ENCODE results near the gene PDE8A. TPM values are rescaled to one million over a fixed set of nuclear protein-coding genes. Genes with fewer than 3 reads are reported as not detected.
A peak's percentile ranks its signal among the peaks of the same experiment; 100 is the strongest.

PDE8A gene
- total and polyA plus RNA-seq, 9 donors, result 14.1 to 32.7 (median 24.0) TPM

GRCh38 chr15:85030301-85030929 is 48.8 kb downstream of the PDE8A start:
- WGBS (ENCODE audit: insufficient coverage), result 100% methylated on average over 1 of the region's 1 CpG
- peak overlapping the region; percentile 38 for H3K27ac ChIP-seq (ENCODE audit: low read length)
- H3K4me1 ChIP-seq (ENCODE audit: control insufficient read depth, insufficient read depth, low read length), result peaks cover 7% of the 10 kb centered on the region

GRCh38 chr15:85031086-85031943 is 49.7 kb downstream of the PDE8A start:
- DNase-seq, result no peak
- Histone ChIP-seq H3K4me3 (ENCODE audit: low read length) (no peak overlapping the region), H3K36me3 (ENCODE audit: control insufficient read depth, insufficient read depth, low read length) (no peaks in the 10 kb centered on the region), H3K27me3 (ENCODE audit: control insufficient read depth, insufficient read depth, low read length) (no peaks in the 10 kb centered on the region), H3K4me1 (ENCODE audit: control insufficient read depth, insufficient read depth, low read length) (peaks cover 5% of the 10 kb centered on the region), H3K9me3 (replicated peaks; ENCODE audit: control insufficient read depth, low read depth, low read length) (no peaks in the 10 kb centered on the region), H3K27ac (ENCODE audit: low read length) (no peak overlapping the region)
- WGBS (ENCODE audit: insufficient coverage), result 81% methylated on average over 4 of the region's 6 CpGs

More at GRCh38 chr15:85030301-85030929, 48.8 kb downstream of the PDE8A start:
- H3K9me3 ChIP-seq (replicated peaks; ENCODE audit: control insufficient read depth, low read depth, low read length), result no peaks in the 10 kb centered on the region
- DNase-seq, result no peak
- H3K4me3 ChIP-seq (ENCODE audit: low read length), result no peak overlapping the region
- no peaks in the 10 kb centered on the region for H3K27me3 ChIP-seq (ENCODE audit: control insufficient read depth, insufficient read depth, low read length)
- H3K36me3 ChIP-seq (ENCODE audit: control insufficient read depth, insufficient read depth, low read length), result no peaks in the 10 kb centered on the region

DNA sequence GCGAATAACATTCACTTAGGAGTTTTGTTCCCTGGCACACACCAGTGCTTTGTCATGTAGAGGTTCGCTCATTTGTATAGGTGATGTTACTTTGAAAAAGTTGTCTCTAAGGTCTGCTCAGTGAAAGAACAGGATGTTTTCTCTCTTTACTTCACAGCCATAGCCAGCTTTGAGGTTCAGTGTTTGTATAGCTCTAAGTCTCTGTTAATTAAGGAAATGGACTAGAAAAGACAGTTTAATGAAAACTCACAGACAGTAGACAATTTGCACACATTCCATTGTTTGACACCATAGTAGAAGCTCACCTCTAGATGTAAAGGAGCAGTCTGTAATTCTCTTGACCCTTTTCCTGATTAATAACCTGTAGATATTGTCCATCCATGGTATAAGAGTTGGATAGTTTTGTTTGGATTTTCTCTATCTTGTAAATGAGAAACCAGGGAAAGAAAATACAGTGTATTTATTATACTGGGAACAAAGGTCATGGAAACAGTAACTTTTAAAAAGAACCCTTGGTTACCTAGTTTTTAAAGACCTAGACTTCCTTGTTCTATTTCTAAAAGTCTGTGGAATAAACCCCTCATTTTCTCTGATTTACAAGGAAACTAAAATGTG is 50.4 kb downstream of the PDE8A start:
- Histone ChIP-seq H3K36me3 (ENCODE audit: control insufficient read depth, insufficient read depth, low read length) (no peaks in the 10 kb centered on the region), H3K4me3 (ENCODE audit: low read length) (no peak overlapping the region), H3K27me3 (ENCODE audit: control insufficient read depth, insufficient read depth, low read length) (no peaks in the 10 kb centered on the region), H3K9me3 (replicated peaks; ENCODE audit: control insufficient read depth, low read depth, low read length) (no peaks in the 10 kb centered on the region), H3K4me1 (ENCODE audit: control insufficient read depth, insufficient read depth, low read length) (peaks cover 6% of the 10 kb centered on the region), H3K27ac (ENCODE audit: low read length) (no peak overlapping the region)
- DNase-seq, result no peak
- 67% methylated on average over 1 of the region's 2 CpGs for WGBS (ENCODE audit: insufficient coverage)

- no peaks in the 10 kb centered on the region for H3K27me3 ChIP-seq (ENCODE audit: control insufficient read depth, insufficient read depth, low read length)
- DNase-seq, result no peak
- H3K27ac ChIP-seq (ENCODE audit: low read length), result no peak overlapping the region
- no peak overlapping the region for H3K4me3 ChIP-seq (ENCODE audit: low read length)
- no peaks in the 10 kb centered on the region for H3K9me3 ChIP-seq (replicated peaks; ENCODE audit: control insufficient read depth, low read depth, low read length)
- H3K4me1 ChIP-seq (ENCODE audit: control insufficient read depth, insufficient read depth, low read length), result peaks cover 6% of the 10 kb centered on the region
- 29% methylated on average over 1 of the region's 1 CpG for WGBS (ENCODE audit: insufficient coverage)
- H3K36me3 ChIP-seq (ENCODE audit: control insufficient read depth, insufficient read depth, low read length), result no peaks in the 10 kb centered on the region
Measured at GRCh38 chr15:85033148-85033547, 51.5 kb downstream of the PDE8A start.

DNA sequence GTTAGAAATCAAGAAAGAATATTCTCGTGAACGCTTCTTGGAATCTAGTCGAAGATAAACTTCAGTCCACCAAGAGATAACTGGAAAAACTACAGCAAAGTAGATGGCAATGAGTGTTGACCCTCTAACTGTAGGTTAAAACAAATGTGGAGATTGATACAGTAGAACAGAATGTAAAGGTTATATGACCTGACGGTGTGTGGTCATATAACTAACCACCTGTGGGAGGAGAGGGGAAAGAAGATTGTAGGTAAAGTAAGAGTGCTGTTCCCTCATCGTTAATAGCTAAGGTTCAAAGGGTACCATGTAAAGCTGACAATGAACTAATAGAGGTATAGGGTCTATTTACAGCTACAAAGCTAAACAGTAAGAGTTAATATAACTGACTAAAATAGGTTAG is 52.6 kb downstream of the PDE8A start:
- no peaks in the 10 kb centered on the region for H3K36me3 ChIP-seq (ENCODE audit: control insufficient read depth, insufficient read depth, low read length)
- no peaks in the 10 kb centered on the region for H3K27me3 ChIP-seq (ENCODE audit: control insufficient read depth, insufficient read depth, low read length)
- peaks cover 6% of the 10 kb centered on the region for H3K4me1 ChIP-seq (ENCODE audit: control insufficient read depth, insufficient read depth, low read length)
- no peak overlapping the region for H3K4me3 ChIP-seq (ENCODE audit: low read length)
- no peak overlapping the region for H3K27ac ChIP-seq (ENCODE audit: low read length)
- DNase-seq, result no peak
- WGBS (ENCODE audit: insufficient coverage), result 88% methylated on average over 1 of the region's 5 CpGs
- H3K9me3 ChIP-seq (replicated peaks; ENCODE audit: control insufficient read depth, low read depth, low read length), result no peaks in the 10 kb centered on the region

DNA sequence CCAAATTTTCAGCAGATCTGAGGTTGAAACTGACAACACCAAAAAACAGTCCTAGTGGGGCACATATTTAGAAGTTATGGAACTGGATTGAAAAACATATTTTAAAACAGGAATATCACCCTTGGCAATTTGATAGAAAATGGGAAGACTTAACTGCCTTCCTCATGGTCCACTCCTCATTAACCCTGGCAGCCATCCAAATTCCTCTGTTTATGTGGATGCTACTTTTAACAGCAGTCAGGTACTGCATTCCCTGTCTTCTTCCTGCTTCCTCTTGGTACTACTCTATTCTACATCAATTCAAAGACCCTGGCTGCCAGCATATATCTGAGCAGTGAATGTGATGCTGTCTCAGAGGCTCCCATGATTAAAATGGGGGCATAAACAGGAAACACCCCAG is 54.3 kb downstream of the PDE8A start:
- Histone ChIP-seq H3K4me3 (ENCODE audit: low read length) (no peak overlapping the region), H3K27me3 (ENCODE audit: control insufficient read depth, insufficient read depth, low read length) (no peaks in the 10 kb centered on the region), H3K9me3 (replicated peaks; ENCODE audit: control insufficient read depth, low read depth, low read length) (no peaks in the 10 kb centered on the region), H3K4me1 (ENCODE audit: control insufficient read depth, insufficient read depth, low read length) (peaks cover 4% of the 10 kb centered on the region), H3K27ac (ENCODE audit: low read length) (no peak overlapping the region), H3K36me3 (ENCODE audit: control insufficient read depth, insufficient read depth, low read length) (no peaks in the 10 kb centered on the region)
- no peak for DNase-seq

DNA sequence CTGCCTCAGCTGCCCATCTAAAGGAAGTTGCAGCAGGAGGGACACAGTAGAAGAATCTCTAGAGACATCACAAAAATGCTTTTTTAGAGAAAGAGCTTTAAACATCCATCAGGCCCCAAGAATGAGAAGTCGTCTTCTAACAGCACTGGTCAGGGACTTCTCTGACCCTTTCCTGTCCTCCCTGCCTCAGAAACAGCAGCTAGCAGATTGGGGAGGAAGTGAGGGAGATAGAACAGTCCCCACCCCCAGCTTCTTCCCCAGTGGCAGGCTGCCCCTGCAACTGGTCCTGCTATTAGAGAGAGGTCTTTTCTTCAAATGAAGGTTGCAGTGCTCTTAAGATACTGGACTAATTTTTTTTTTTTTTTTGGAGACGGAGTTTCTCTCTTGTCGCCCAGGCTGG is 55.1 kb downstream of the PDE8A start:
- no peaks in the 10 kb centered on the region for H3K9me3 ChIP-seq (replicated peaks; ENCODE audit: control insufficient read depth, low read depth, low read length)
- H3K4me3 ChIP-seq (ENCODE audit: low read length), result no peak overlapping the region
- no peaks in the 10 kb centered on the region for H3K36me3 ChIP-seq (ENCODE audit: control insufficient read depth, insufficient read depth, low read length)
- no peak overlapping the region for H3K27ac ChIP-seq (ENCODE audit: low read length)
- peaks cover 4% of the 10 kb centered on the region for H3K4me1 ChIP-seq (ENCODE audit: control insufficient read depth, insufficient read depth, low read length)
- WGBS (ENCODE audit: insufficient coverage), result 40% methylated on average over 1 of the region's 3 CpGs
- no peaks in the 10 kb centered on the region for H3K27me3 ChIP-seq (ENCODE audit: control insufficient read depth, insufficient read depth, low read length)
- DNase-seq, result peak; percentile 38

GRCh38 chr15:85037641-85038040 is 56.0 kb downstream of the PDE8A start:
- WGBS (ENCODE audit: insufficient coverage), result no CpG with 5 or more reads among the region's 2 CpGs
- H3K27ac ChIP-seq (ENCODE audit: low read length), result peak overlapping the region; percentile 42
- DNase-seq, result no peak
- no peaks in the 10 kb centered on the region for H3K9me3 ChIP-seq (replicated peaks; ENCODE audit: control insufficient read depth, low read depth, low read length)
- H3K4me1 ChIP-seq (ENCODE audit: control insufficient read depth, insufficient read depth, low read length), result peaks cover 4% of the 10 kb centered on the region
- no peak overlapping the region for H3K4me3 ChIP-seq (ENCODE audit: low read length)
- no peaks in the 10 kb centered on the region for H3K36me3 ChIP-seq (ENCODE audit: control insufficient read depth, insufficient read depth, low read length)
- H3K27me3 ChIP-seq (ENCODE audit: control insufficient read depth, insufficient read depth, low read length), result no peaks in the 10 kb centered on the region

GRCh38 chr15:85041230-85041629 is 59.6 kb downstream of the PDE8A start:
- DNase-seq, result no peak
- Histone ChIP-seq H3K27me3 (ENCODE audit: control insufficient read depth, insufficient read depth, low read length) (no peaks in the 10 kb centered on the region), H3K4me3 (ENCODE audit: low read length) (no peak overlapping the region), H3K36me3 (ENCODE audit: control insufficient read depth, insufficient read depth, low read length) (no peaks in the 10 kb centered on the region), H3K9me3 (replicated peaks; ENCODE audit: control insufficient read depth, low read depth, low read length) (no peaks in the 10 kb centered on the region), H3K4me1 (ENCODE audit: control insufficient read depth, insufficient read depth, low read length) (peaks cover 4% of the 10 kb centered on the region), H3K27ac (ENCODE audit: low read length) (no peak overlapping the region)
- 80% methylated on average over 3 of the region's 5 CpGs for WGBS (ENCODE audit: insufficient coverage)

DNA sequence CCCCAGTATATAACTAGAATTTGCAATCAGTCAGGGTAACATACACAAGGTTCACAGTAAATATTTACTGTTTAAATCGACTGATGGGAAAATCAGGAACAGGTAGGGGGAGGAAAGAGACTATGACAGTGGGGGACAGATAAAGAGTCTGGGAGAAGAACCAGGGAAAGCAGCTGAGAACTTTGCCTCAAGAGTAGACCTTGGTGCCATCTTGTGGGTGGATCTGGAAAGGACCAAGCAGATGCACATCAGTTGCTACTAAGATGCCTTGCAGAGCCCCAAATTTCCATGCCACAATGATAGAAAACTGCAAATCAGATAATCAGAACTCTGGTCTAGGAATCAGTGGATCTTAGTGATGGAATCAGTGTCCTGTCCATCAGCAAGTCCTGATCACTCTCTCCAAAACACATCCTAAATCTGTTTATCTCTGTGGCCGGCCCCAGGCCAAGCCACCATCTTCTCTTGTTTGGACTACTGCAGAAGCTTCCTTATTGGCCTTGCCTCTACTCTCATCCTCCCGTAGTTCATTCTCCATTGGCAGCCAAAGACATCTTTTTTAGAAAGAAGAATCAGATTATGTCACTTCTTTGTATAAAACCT is 62.7 kb downstream of the PDE8A start:
- no peaks in the 10 kb centered on the region for H3K36me3 ChIP-seq (ENCODE audit: control insufficient read depth, insufficient read depth, low read length)
- no peaks in the 10 kb centered on the region for H3K9me3 ChIP-seq (replicated peaks; ENCODE audit: control insufficient read depth, low read depth, low read length)
- no peaks in the 10 kb centered on the region for H3K27me3 ChIP-seq (ENCODE audit: control insufficient read depth, insufficient read depth, low read length)
- no peaks in the 10 kb centered on the region for H3K4me1 ChIP-seq (ENCODE audit: control insufficient read depth, insufficient read depth, low read length)
- H3K4me3 ChIP-seq (ENCODE audit: low read length), result no peak overlapping the region
- H3K27ac ChIP-seq (ENCODE audit: low read length), result no peak overlapping the region
- peak; percentile 73 for DNase-seq
- 82% methylated on average over 1 of the region's 3 CpGs for WGBS (ENCODE audit: insufficient coverage)
